Glutamatergic neuron (in vitro differentiated cells): Measurements from ENCODE around the gene SHROOM3. TPM values are rescaled to one million over a fixed set of nuclear protein-coding genes. Genes with fewer than 3 reads are reported as not detected.

Source experiments
- DNase-seq: peaks from one replicate; pipeline ENCODE4 v3.0.0; 2022
- H3K27ac Mint-ChIP-seq: one replicate; pipeline ENCODE4 v1.8.0; 2020; ENCODE audit warnings: mild to moderate bottlenecking, mixed read lengths, inconsistent platforms; ENCODE audit not compliant: unreplicated experiment
- H3K27me3 Mint-ChIP-seq: one replicate; pipeline ENCODE4 v1.8.0; 2020; ENCODE audit warnings: mild to moderate bottlenecking, moderate library complexity, mixed read lengths, inconsistent platforms; ENCODE audit not compliant: unreplicated experiment
- H3K36me3 Mint-ChIP-seq: one replicate; pipeline ENCODE4 v1.8.0; 2020; ENCODE audit warnings: mild to moderate bottlenecking, mixed read lengths, inconsistent platforms; ENCODE audit not compliant: unreplicated experiment
- H3K4me1 Mint-ChIP-seq: one replicate; pipeline ENCODE4 v1.8.0; 2020; ENCODE audit warnings: mild to moderate bottlenecking, low read depth, mixed read lengths, inconsistent platforms; ENCODE audit not compliant: unreplicated experiment
- H3K4me3 Mint-ChIP-seq: one replicate; pipeline ENCODE4 v1.8.0; 2020; ENCODE audit warnings: mild to moderate bottlenecking, mixed read lengths, inconsistent platforms; ENCODE audit not compliant: unreplicated experiment
- H3K9me3 Mint-ChIP-seq: one replicate; pipeline ENCODE4 v1.8.0; 2020; ENCODE audit warnings: mild to moderate bottlenecking, moderate library complexity, mixed read lengths, inconsistent platforms; ENCODE audit not compliant: unreplicated experiment
- CTCF ChIP-seq: fragments of 200-600 bp; sonication (generic); IDR thresholded peaks from one replicate; pipeline ENCODE4 v1.5.0; 2021; ENCODE audit not compliant: partially characterized antibody, unreplicated experiment
- total RNA-seq: library from RNA; stranded (reverse); fragmentation: NEBNext Ultra II Directional; extraction: Animal tissue kit (Norgen Biotek cat#: 25700); gene quantifications from one replicate; pipeline ENCODE4 v1.2.1, GENCODE V29; 2021; ENCODE audit not compliant: unreplicated experiment

The SHROOM3 gene
- total RNA-seq, 1 donor from 2014 or later, result 1.9 TPM

GRCh38 chr4:76584241-76585152 is 149.5 kb downstream of the SHROOM3 start:
- Mint-ChIP-seq H3K27ac (no peak overlapping the region), H3K4me3 (no peak overlapping the region), H3K27me3 (no peaks in the 10 kb centered on the region), H3K9me3 (no peaks in the 10 kb centered on the region), H3K36me3 (no peaks in the 10 kb centered on the region), H3K4me1 (peaks cover 3% of the 10 kb centered on the region)
- TF ChIP-seq CTCF, result no peak
- DNase-seq, result no peak

DNA sequence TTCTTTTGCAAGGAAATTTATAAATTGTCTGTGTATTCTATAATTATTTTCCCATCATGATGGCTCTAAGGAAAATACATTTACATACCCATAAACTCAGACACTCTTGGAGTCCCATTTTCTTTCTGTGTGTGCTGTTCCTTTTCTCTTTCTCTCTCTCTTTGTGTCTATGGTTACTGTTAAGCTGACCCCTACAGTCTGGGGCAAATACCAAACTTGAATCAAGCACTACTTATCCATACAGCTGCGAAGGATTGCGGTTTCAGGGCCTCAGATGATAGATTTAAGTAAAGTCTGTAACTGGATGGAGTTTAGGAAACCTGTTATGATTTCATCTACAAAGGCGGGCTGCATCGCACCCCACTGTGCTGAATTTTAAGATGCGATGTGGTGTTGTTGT is 150.2 kb downstream of the SHROOM3 start:
- Mint-ChIP-seq H3K27me3 (no peaks in the 10 kb centered on the region), H3K9me3 (no peaks in the 10 kb centered on the region), H3K4me3 (no peak overlapping the region), H3K36me3 (no peaks in the 10 kb centered on the region), H3K4me1 (peaks cover 3% of the 10 kb centered on the region), H3K27ac (no peak overlapping the region)
- TF ChIP-seq CTCF, result no peak
- no peak for DNase-seq

DNA sequence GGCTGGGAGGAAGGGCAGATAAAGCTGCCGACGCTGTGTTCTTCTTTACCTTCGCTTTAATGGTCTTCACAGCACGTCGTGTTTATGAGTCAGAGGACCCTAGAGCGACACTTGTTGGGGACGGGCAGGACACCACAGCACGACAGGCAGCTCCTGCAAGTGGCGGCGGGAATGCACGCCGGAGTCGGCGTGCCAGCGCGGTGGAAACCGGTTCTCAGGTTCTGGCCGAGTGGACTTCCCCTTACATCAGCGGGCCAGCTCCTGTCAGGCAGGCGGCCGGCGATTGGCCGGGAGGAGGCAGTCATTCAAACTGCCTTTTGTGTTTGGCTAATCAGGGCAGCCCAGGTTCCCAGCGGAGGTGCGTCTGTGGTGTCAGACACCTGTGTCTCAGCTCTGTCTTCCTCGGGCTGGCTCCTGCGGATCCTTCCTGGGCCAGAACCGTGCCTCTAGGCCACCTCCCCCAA is 150.9 kb downstream of the SHROOM3 start:
- DNase-seq, result peak; percentile 52
- Mint-ChIP-seq H3K27ac (no peak overlapping the region), H3K9me3 (no peaks in the 10 kb centered on the region), H3K27me3 (no peaks in the 10 kb centered on the region), H3K4me3 (peak overlapping the region; percentile 78), H3K36me3 (no peaks in the 10 kb centered on the region), H3K4me1 (peaks cover 7% of the 10 kb centered on the region)
- TF ChIP-seq CTCF, result no peak

DNA sequence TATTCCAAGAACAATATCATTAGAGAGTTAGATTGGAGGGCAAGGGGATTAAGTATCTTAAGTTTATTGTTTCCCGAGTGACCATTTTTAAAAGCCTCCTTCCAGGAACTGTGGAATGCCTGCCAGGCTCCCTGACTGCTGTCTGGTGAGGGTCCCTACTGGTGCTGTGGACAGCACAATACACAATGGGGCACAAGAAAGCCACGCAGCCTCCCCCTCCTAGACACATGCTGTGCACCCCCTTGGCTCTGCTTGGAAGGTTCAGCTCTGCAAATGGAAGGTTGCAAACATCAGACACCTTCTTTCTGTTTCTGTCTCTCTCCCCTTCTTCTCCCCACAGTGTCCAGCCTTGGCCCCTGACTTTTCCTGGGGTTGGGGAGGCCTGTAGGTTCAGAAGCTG is 153.2 kb downstream of the SHROOM3 start:
- Mint-ChIP-seq H3K9me3 (no peaks in the 10 kb centered on the region), H3K27me3 (no peaks in the 10 kb centered on the region), H3K4me3 (no peak overlapping the region), H3K36me3 (peaks cover 4% of the 10 kb centered on the region), H3K4me1 (peaks cover 7% of the 10 kb centered on the region), H3K27ac (no peak overlapping the region)
- no peak for DNase-seq
- TF ChIP-seq CTCF, result no peak

GRCh38 chr4:76589402-76589801 is 154.4 kb downstream of the SHROOM3 start:
- Mint-ChIP-seq H3K4me1 (peaks cover 7% of the 10 kb centered on the region), H3K36me3 (peaks cover 4% of the 10 kb centered on the region), H3K9me3 (no peaks in the 10 kb centered on the region), H3K27me3 (no peaks in the 10 kb centered on the region), H3K4me3 (no peak overlapping the region), H3K27ac (no peak overlapping the region)
- no peak for TF ChIP-seq CTCF
- DNase-seq, result no peak
